ENCODE measurements around the gene DGKZ.
"Not testable (repeated sequence)": the region's sequence is repeated elsewhere in the genome, so short reads cannot be mapped to it uniquely, and the experiment has no call there.

The DGKZ gene, protein sequence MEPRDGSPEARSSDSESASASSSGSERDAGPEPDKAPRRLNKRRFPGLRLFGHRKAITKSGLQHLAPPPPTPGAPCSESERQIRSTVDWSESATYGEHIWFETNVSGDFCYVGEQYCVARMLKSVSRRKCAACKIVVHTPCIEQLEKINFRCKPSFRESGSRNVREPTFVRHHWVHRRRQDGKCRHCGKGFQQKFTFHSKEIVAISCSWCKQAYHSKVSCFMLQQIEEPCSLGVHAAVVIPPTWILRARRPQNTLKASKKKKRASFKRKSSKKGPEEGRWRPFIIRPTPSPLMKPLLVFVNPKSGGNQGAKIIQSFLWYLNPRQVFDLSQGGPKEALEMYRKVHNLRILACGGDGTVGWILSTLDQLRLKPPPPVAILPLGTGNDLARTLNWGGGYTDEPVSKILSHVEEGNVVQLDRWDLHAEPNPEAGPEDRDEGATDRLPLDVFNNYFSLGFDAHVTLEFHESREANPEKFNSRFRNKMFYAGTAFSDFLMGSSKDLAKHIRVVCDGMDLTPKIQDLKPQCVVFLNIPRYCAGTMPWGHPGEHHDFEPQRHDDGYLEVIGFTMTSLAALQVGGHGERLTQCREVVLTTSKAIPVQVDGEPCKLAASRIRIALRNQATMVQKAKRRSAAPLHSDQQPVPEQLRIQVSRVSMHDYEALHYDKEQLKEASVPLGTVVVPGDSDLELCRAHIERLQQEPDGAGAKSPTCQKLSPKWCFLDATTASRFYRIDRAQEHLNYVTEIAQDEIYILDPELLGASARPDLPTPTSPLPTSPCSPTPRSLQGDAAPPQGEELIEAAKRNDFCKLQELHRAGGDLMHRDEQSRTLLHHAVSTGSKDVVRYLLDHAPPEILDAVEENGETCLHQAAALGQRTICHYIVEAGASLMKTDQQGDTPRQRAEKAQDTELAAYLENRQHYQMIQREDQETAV

DNA sequence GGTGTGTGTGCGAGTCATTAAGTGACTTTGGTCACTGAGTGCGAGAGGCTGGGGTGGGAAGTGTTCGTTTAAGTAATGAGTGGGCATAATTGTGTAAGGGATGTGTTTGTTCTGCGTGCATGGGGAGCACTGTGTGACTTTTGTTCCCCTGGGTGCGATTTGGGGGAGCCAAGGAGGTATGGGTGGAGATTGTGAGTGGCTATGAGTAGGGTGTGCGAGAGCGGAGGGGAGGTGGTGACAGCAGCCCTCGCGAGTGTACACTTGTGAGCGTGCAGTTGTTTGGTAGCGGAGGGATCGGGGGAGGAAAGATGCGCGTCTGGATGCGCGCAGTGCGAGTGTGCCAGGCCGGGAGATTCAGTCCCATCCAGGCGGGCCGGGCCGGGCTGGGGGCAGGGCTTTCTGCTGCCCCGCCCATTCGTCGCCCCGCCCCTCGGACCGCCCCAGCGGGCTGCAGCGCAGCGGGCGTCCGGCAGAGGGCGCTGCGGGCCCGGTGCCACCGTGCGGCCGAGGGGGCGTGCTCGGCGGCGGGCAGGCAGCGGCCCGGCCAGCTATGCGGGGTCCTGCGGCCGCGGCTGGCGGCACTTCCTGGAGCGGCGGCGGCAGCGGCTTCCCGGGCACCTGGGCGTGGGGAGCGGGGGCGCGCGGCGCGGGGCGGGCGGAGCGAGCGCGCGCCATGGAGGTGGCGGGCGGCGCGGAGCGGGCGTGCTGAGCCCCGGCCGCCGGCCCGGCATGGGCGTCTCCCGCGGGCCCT lies at the start of gene DGKZ:
TSS of gene DGKZ (plus strand) at position 578 of the 751 bp plus-strand sequence. CDS start 197 bp downstream, outside the sequence.
- peak; percentile 39 to 48 for DNase-seq

DNA sequence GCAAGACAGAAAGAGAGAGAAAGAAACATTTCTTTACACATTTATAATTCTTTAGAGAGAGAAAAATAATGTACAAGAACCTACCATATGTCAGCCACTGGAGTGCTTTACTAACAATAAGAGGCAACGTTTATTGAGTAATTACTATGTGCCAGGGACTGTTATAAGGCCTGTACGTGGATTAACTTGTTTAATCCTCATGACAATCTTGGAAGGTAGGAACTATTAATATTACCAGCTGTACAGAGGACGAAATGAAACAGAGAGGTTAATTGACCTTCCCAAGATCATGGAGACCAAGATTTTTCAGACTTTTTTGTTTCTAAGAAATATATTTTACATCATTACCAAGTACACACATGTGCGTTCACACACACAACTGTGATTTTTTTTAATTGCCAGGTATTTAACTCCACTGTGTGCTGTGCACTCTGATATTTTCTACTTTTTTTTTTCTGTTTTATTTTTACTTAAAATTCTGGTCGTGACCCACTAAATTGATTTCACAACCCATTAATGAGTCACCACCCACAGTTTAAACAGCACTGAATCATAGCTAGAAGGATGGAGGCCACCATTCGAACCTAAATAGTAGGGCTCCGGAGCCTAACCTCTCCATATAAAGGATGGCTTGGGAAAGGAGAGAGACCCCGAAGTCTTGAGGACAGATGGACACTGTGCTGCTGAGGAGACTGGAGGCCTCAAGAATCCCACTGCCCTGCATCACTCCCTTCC lies 48.4 kb upstream of the DGKZ start:
- no peak for DNase-seq

DNA sequence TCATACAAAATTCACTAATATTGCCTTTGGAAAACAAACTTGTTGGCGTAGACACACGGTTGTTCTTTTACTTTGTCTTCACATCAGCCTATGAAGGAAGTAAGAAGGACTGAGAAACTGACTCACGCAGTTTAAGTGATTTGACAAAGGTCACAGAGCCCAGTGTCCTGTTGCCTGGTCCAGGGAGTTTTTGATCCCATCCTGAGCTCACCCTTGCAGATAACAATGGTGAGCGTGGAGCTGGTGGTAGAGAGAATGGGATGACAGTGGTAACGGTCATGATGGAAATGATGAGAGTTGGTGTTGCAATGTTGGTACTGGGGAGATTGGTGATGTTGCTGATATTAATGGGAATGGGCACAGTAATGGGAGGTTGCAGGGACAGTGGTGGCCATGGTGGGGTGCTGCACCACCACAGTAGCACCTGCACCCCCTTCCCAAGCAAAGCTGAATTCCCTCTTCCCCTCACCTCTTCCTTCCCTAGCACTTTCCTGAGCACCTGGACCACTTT lies 47.8 kb upstream of the DGKZ start:
- DNase-seq: no peak

DNA sequence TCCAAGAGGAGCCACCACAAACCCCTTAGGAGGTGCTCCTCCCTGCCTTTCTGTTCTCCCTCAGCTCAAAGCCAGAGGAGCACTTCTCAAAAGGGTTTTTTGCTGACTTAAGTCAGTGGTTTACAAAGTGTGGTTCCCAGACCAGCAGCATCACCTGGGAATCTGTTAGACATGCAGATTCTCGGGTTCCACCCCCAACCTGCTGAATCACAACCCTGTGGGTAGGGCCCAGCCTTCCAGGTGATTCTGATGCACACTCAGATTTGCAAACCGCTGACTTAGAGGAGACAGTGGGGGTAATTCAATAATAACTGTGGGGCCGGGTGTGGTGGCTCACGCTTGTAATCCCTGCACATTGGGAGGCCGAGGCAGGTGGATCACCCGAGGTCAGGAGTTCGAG lies 47.0 kb upstream of the DGKZ start:
- no peak for DNase-seq

DNA sequence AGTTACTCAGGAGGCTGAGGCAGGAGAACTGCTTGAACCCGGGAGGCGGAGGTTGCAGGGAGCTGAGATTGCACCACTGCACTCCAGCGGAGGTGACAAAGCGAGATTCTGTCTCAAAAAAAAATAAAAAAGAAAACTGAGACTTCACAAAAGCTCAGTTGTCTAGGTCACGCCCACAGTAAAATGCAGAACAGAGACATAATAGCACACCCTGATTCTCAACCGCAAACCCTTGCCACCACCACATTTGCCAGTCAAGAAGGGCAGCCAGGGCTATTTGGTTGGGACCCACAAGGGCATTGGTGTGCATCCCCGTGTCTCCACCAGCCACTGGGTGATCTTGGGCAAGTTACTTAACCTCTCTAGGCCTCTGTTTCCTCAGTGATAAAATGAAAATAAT lies 44.4 kb upstream of the DGKZ start:
- DNase-seq: no peak

DNA sequence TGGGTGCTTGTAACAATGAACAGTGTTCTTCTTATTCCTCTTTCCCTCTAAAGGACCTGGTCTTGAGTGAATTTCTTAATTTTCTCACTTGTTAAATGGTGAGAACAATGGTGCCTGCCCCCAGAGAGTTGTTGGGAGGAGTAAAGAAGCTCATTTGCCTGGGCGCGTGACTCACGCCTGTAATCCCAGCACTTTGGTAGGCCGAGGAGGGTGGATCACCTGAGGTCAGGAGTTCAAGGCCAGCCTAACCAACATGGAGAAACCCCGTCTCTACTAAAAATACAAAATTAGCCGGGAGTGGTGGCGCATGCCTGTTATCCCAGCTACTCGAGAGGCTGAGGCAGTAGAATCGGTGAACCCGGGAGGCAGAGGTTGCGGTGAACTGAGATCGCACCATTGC lies 43.2 kb upstream of the DGKZ start:
- DNase-seq: not testable (repeated sequence)

DNA sequence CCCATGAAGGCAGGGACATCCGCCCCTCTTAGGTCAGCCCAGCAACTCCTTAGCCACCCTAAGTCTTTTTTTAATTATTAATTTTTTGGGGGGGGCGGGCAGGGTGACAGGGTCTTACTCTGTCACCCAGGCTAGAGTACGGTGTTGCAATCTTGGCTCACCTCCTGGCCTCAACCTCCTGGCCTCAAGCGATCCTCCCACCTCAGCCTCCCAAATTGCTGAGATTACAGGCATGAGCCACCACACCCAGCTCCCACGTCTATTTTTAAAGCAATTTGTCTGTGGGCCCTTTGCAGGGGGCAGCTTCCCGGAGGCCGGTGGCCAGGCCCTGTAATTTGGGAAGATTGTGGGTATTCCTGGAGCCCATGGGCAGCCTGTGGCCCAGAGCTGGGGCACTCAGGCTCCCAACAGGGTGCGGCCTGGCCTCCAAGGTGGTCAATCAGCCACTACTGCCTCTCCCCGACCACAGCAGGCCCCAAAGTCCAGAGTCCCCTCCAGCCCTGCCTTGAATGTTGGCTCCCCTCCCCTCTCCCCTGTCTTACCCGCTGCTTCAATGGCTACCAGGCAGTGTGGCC lies 42.6 kb upstream of the DGKZ start:
- DNase-seq: no peak

DNA sequence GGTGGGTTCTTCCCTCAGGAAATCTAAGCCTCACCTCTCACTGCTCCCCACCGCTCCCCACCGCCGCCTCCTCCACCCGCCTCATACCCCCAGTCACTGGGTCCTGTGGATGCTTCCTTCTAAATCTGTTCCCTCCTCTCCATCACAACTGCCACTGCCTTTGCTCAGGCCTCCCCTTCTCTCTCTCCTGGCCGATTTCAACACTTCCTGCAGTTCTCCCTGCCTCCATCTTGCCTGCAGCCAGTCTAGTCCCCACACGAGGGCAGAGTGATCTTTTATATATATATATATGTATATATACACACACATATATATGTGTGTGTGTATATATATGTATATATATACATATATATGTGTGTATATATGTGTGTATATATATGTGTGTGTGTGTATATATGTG lies 42.0 kb upstream of the DGKZ start:
- no peak for DNase-seq

DNA sequence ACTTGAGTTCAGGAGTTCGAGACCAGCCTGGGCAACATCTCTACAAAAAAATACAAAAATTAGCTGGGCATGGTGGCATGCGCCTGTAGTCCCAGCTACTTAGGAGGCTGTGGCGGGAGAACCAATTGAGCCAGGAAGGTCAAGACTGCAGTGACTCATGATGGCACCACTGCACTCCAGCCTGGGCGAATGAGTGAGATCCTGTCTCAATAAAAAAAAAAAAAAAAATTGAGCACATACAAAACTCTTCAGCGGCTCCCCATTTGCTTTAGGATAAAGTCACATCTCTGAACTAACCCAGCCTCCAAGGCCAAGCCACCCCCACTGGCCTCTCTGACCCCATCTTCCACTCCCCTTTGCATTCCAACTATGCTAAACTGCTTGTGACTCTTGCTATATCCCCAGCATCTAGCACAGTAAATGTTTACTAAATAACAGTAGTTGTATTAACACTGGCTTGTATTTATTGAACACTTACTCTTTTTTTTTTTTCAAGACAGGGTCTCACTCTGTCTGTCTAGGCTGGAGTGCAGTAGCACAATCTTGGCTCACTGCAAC lies 40.9 kb upstream of the DGKZ start:
- DNase-seq: no peak

DNA sequence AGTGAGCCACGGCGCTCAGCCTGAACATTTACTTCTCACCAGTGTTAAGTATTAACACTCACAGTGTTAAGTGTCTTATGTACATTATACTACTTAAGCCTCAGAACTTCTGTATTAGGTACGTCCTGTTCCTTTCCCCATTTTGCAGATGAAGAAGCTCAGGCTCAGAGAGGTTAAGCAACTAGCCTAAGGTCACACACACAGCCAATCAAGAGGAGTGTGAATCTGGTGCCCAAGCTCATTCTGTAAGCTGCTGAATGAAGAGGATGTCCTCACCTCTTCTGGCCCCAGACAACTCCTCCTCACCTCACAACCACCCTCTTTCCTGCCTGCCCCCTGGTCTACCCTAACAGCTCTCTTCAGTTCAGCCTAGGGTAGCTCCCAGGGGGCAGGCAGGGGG lies 39.9 kb upstream of the DGKZ start:
- DNase-seq: no peak

DNA sequence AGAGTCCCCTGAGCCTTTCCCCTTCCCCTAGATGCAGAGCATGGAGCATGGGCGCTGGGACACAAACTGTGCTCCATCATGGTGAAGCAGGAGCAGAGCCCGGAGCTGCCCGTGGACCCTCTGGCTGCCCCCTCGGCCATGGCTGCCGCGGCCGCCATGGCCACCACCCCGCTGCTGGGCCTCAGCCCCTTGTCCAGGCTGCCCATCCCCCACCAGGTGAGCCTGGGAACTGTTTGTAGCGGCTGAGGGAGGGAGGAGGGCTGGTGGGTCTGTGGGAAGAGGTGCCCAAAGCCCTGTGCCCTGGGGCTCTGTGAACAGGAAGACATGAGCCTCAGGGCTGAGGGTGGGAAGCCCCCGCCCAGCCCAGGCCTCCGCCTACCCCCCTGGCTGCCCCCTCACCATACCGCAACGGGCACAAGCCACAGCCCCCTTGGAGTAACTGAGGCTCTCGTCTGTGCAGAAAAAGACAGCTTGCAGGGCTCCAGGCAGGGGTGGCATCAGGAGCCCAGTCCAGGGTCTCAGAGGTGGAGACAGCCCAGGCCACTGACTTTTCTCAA lies 39.4 kb upstream of the DGKZ start:
- no peak for DNase-seq

DNA sequence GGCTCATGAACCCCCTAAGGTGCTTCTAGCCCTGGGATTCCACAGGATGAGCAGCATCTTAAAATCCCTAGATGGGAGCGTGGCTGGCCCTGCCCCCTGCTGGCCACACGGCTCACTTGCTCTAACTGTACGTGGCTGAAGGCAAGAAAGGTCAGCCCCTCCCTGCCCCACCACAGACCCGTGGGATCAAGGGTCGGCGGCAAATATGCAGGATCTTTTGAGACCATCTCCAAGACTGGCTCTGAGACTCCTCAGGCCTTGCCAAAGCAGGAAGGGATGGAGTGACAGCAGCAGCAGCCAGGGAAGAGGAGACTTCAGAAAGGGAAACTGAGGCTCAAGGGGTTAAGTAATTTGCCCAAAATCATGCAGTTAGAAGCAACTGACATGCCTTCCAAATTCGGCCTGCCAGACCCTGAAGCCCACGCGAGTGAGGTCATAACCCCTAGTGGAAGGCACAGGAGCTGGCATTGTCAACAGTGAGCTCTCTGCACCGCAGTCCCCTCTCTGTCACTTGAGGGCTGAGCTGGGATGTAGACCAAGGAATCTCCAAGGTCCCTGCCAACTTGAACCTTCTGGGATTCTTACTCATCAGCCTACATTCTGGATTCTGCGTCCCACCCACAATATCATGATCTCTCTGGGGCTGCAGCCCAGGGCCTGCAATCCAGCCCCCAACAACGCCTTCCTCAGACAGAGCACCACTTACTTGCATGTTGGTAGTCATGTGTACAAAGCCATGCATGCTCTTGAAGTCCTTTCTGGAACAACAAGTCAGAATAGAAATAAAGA lies 38.4 kb upstream of the DGKZ start:
- DNase-seq: no peak

DNA sequence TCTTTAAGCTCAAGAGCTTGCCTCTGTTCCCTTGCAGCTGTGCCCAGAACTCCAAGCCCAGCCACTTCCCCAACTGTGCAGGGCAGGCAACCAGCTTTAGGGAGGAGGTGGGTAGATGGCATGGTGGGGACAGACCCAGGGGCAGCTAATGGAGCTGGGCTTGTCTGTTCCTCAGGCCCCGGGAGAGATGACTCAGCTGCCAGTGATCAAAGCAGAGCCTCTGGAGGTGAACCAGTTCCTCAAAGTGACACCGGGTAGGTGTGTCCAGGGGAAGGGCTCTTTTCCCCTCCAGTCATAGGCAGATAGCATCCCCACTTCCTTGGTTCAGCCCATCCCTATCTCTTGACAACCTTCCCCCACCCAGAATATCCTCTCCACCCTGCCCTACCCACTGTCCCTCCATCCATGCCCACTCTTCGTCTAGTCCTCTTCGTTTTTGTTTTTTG lies 37.4 kb upstream of the DGKZ start:
- no peak for DNase-seq

DNA sequence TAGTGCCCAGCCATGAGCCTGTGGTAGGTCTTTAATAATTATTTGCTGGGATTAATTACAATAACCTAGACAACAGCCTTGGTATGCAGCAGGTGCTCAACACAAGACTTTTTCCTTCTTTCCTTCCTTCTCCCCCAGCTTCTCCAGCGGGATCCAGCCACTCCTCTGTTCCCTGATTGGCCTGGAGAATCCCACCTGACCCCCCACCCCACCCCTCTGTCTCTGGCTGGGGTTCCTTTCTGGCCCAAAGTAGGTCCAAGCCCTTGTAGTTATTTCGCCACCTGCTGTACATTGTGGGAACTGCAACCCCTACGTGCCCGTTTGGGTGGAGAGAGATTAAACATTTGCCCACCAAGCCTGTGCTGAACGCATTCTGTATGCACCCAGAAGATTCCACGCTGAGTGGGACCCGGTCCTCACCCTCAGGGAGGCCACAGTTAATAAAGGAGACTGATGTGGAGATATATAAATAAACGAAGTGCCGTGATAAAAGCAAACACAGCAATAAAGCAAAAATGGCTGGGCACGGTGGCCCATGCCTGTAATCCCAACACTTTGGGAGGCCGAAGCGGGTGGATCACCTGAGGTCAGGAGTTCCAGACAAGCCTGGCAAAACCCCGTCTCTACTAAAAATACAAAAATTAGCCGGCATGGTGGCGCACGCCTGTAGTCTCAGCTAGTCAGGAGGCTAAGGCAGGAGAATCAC lies 32.1 kb upstream of the DGKZ start:
- DNase-seq: no peak

DNA sequence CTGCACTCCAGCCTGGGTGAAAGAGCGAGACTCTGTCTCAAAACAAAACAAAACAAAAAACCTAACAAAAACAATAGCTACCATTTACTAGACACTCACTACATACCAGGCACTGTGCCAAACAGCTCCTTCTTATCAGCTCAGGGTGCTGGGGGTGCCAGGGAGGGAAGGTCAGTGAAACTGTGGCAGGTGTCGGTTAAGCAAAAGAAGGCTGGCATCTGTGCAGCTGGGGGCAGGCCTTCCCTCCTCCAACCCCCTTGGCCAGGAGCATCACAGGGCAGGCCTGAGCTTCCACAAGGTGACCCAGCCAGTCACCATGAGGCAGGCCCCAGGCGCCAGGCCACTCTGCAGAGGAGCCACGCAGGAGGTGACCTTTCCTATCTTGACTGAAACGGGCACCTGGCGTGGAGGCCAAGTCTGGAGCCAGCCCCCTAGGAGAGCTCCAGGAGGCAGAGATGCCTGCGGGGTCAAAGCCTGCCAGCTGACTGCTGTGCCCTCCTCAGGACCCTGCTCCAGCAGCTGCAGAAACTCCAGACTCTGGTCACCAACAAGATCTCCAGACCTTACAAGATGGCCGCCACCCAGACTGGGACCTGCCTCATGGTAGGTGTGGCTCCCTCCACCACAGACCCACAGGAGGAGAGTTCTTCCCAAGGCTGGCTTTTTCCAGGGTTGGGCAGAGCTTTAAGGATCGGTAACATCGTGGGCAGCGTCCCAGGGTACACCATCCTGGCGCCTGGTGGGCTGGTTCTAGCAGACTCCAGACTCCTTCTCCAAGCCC lies 31.3 kb upstream of the DGKZ start:
- no peak for DNase-seq

DNA sequence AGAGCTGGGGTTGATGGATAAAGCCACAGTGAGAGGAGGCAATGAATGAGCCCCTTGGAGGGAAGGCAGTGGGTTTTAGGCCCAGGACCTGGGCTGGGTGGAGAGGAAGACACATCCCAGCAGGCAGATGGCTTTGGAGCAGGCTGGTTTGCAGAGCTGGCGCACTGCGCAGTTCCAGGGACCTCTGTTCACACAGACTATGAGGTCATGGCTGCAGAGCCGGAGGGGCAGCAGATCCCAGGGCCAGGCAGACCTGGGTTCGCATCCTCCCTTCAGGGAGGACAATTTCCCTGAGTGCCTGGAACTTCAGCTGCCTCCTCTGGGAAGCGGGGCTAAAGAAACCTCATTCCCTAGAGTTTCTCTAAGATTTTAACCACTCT lies 28.2 kb upstream of the DGKZ start:
- no peak for DNase-seq

DNA sequence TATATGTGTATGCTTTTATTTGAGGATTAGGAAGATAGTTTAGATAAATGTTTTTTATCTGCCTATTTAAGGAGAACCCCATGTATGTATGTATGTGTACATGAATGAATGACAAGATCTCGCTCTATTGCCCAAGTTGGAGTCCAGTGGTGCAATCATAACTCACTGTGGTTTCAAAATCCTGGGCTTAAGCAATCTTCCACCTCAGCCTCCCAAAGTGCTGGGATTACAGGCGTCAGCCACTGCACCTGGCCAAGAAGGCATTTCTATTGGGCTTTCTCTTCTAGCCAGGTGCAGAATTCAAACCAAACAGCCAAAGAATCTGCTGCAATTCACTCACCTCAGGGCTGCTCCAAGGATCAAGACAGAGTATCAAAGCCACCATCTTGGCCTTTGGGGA lies 25.5 kb upstream of the DGKZ start:
- no peak for DNase-seq

DNA sequence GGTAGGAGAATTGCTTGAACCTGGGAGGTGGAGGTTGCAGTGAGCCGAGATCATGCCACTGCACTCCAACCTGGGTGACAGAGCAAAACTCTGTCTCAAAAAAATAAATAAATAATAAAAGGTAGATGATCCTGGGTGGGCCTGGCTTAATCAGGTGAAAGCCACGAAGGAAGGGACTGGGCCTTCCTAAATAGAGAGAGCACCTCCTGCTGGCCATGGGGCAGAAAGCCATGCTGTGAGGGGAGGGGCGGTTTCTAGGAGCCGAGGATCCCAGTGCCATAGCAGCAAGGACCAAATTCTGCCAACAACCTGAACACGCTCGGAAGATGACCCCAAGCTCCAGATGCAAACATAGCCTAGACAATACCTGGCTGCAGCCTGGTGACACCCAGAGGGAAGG lies 24.5 kb upstream of the DGKZ start:
- no peak for DNase-seq

Data from cerebellar nuclear complex (tissue), 1 donor.